OCI-LY3 (cell line): Measurements from ENCODE around the gene NDE1.

Source experiments
- CTCF ChIP-seq: fragments of 200-600, 300-600 bp; sonication (generic); IDR thresholded peaks from 2 replicates; pipeline ENCODE4 v1.5.1; 2014; ENCODE audit warnings: antibody characterized with exemption, low read length, low read depth
- EZH2phosphoT487 ChIP-seq: fragments of 200-600 bp; shearing (Covaris generic); IDR thresholded peaks from 2 replicates; pipeline ENCODE4 v1.6.1; 2018; ENCODE audit warnings: antibody characterized with exemption, mixed run types, low read depth

DNA sequence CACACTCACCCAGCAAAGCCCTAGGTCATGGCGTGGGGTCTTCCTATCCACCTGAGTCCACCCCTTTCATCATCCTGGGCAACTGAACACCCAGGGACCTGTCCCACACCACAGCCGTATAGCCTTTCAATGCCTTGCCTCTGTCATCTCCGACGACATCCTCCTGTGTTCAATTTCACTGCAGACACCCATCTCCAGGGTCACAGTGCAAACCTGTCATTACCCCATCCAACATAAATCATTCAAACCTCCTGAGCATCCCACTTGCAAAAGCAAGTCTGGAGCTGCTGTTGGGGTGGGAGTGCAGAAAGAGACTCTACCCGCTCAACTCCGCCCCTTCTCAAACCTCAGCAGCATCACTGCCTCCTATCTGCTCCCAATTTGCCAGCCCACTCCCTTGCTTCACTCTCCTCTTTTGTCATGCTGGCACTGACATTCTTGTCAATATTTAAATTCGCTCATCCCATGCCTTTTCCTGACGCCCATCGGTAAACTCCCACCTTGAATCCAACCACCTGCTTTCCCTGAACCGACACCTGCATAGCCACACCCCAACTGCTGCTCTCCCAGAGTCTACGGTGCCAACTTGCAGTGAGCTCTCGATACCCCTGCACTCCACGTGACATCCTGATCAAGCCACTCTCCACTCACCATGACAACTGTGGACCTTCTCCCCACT lies 44.1 kb upstream of the NDE1 start:
- TF ChIP-seq CTCF (no peak), EZH2phosphoT487 (no peak)
